Nephron progenitor cell (in vitro differentiated cells): ENCODE measurements around the gene FANCB.
A peak's percentile ranks its signal among the peaks of the same experiment; 100 is the strongest.

Experiments used
- DNase-seq: peaks from one replicate; pipeline ENCODE4 v3.0.0; 2021
- H3K27ac Mint-ChIP-seq: 2 replicates; pipeline ENCODE4 v1.8.0; 2021; ENCODE audit warnings: mild to moderate bottlenecking, moderate library complexity, mixed read lengths
- H3K27me3 Mint-ChIP-seq: 2 replicates; pipeline ENCODE4 v1.8.0; 2021; ENCODE audit warnings: mild to moderate bottlenecking, low read depth, mixed read lengths; ENCODE audit not compliant: poor library complexity
- H3K36me3 Mint-ChIP-seq: 2 replicates; pipeline ENCODE4 v1.8.0; 2021; ENCODE audit warnings: low read depth, mixed read lengths
- H3K4me1 Mint-ChIP-seq: 2 replicates; pipeline ENCODE4 v1.8.0; 2021; ENCODE audit warnings: mixed read lengths
- H3K4me3 Mint-ChIP-seq: 2 replicates; pipeline ENCODE4 v1.8.0; 2021; ENCODE audit warnings: mild to moderate bottlenecking, moderate library complexity, mixed read lengths
- H3K9me3 Mint-ChIP-seq: 2 replicates; pipeline ENCODE4 v1.8.0; 2021; ENCODE audit warnings: mild to moderate bottlenecking, moderate library complexity, mixed read lengths
- TF ChIP-seq, protein P1 (sequence below): fragments of 200-600 bp; sonication (generic); IDR thresholded peaks from 2 replicates; pipeline ENCODE4 v1.5.0; 2021; ENCODE audit warnings: antibody characterized with exemption

FANCB gene

GRCh38 chrX:14872355-14872754 is 514 bp downstream of the FANCB start:
- Mint-ChIP-seq H3K9me3 (peaks cover 48% of the 10 kb centered on the region), H3K36me3 (peaks cover 32% of the 10 kb centered on the region), H3K4me1 (peaks cover 14% of the 10 kb centered on the region), H3K27ac (no peak overlapping the region), H3K4me3 (peak overlapping the region; percentile 81), H3K27me3 (no peaks in the 10 kb centered on the region)
- no peak for DNase-seq
- TF ChIP-seq, protein P1, sequence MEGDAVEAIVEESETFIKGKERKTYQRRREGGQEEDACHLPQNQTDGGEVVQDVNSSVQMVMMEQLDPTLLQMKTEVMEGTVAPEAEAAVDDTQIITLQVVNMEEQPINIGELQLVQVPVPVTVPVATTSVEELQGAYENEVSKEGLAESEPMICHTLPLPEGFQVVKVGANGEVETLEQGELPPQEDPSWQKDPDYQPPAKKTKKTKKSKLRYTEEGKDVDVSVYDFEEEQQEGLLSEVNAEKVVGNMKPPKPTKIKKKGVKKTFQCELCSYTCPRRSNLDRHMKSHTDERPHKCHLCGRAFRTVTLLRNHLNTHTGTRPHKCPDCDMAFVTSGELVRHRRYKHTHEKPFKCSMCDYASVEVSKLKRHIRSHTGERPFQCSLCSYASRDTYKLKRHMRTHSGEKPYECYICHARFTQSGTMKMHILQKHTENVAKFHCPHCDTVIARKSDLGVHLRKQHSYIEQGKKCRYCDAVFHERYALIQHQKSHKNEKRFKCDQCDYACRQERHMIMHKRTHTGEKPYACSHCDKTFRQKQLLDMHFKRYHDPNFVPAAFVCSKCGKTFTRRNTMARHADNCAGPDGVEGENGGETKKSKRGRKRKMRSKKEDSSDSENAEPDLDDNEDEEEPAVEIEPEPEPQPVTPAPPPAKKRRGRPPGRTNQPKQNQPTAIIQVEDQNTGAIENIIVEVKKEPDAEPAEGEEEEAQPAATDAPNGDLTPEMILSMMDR: no peak

DNA sequence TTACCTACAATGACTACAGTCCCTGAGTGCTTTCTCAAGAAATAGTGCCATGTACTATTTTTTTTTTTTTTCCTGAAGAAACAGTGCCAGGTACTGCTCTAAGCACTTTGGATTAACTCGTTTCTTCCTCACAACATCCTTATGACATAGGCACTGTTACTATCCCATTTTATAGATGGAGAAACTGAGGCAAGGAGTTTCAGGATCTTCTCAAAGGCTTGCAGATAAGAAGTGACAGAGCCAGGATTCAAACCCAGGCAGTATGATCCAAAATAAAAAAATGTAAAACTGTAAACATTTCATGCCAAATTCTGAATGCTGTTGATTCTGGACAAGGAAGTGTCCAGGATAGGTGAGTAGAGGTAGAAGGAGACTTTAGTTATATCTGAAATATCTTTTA is 1.1 kb downstream of the FANCB start:
- Mint-ChIP-seq H3K4me1 (peaks cover 14% of the 10 kb centered on the region), H3K9me3 (peaks cover 50% of the 10 kb centered on the region), H3K27ac (no peak overlapping the region), H3K36me3 (peaks cover 33% of the 10 kb centered on the region), H3K4me3 (peak overlapping the region; percentile 81), H3K27me3 (no peaks in the 10 kb centered on the region)
- DNase-seq: no peak
- TF ChIP-seq, protein P1: no peak

GRCh38 chrX:14865201-14865600 is 7.7 kb downstream of the FANCB start:
- no peak overlapping the region for H3K27ac Mint-ChIP-seq
- TF ChIP-seq, protein P1: no peak
- DNase-seq: no peak
- H3K9me3 Mint-ChIP-seq: peaks cover 37% of the 10 kb centered on the region
- H3K36me3 Mint-ChIP-seq: peaks cover 36% of the 10 kb centered on the region
- H3K4me1 Mint-ChIP-seq: no peaks in the 10 kb centered on the region
- H3K27me3 Mint-ChIP-seq: peaks cover 2% of the 10 kb centered on the region
- H3K4me3 Mint-ChIP-seq: no peak overlapping the region

- Mint-ChIP-seq H3K4me1 (no peaks in the 10 kb centered on the region), H3K27me3 (peaks cover 2% of the 10 kb centered on the region), H3K9me3 (peaks cover 36% of the 10 kb centered on the region), H3K27ac (no peak overlapping the region), H3K36me3 (peaks cover 35% of the 10 kb centered on the region), H3K4me3 (no peak overlapping the region)
- no peak for DNase-seq
- TF ChIP-seq, protein P1: no peak
These were observed 8.2 kb downstream of the FANCB start for GRCh38 chrX:14864631-14865030.

- Mint-ChIP-seq H3K4me3 (no peak overlapping the region), H3K27me3 (no peaks in the 10 kb centered on the region), H3K27ac (no peak overlapping the region), H3K9me3 (peaks cover 21% of the 10 kb centered on the region), H3K36me3 (peaks cover 34% of the 10 kb centered on the region), H3K4me1 (no peaks in the 10 kb centered on the region)
- TF ChIP-seq, protein P1: no peak
- DNase-seq: no peak
These were observed 21.3 kb downstream of the FANCB start for GRCh38 chrX:14851526-14851925.

DNA sequence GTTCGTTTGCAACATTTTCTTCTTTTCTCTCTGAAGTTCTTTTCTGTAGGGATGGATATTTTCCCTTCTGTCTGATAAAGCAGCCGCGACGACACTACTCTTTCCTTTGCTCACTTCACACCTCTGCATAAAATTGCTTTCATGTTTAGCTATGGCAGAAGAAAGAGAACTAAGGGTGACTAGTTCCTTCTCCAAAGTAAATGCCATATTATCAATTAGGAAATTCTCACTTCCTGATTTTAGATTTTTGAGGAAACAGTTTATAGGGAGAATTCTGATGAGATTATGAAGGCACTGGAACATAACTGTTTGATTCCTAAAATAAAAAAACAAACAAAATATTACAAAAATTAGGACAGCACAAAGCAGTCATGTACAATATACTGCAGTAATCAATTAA is 29.2 kb downstream of the FANCB start:
- DNase-seq: no peak
- Mint-ChIP-seq H3K36me3 (peaks cover 15% of the 10 kb centered on the region), H3K4me1 (no peaks in the 10 kb centered on the region), H3K27ac (no peak overlapping the region), H3K4me3 (no peak overlapping the region), H3K27me3 (no peaks in the 10 kb centered on the region), H3K9me3 (peaks cover 10% of the 10 kb centered on the region)
- TF ChIP-seq, protein P1: no peak
